ENCODE data around the gene FBXO15.
A peak's percentile ranks its signal among the peaks of the same experiment; 100 is the strongest.

FBXO15 gene, protein sequence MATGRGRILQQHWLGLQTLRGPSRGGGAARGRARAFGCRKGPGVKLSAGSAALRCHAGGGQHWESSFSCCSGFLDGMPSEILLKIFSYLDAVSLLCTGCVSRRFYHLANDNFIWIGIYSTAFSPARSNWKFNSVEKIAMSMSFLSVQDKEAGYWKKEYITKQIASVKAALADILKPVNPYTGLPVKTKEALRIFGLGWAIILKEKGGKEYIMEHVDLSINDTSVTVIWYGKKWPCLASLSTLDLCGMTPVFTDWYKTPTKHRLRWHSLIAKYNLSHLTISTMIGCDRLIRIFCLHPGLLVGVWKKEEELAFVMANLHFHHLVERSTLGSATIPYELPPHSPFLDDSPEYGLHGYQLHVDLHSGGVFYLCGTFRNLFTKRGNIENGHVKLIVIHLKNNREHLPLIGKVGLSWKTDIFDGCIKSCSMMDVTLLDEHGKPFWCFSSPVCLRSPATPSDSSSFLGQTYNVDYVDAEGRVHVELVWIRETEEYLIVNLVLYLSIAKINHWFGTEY

DNA sequence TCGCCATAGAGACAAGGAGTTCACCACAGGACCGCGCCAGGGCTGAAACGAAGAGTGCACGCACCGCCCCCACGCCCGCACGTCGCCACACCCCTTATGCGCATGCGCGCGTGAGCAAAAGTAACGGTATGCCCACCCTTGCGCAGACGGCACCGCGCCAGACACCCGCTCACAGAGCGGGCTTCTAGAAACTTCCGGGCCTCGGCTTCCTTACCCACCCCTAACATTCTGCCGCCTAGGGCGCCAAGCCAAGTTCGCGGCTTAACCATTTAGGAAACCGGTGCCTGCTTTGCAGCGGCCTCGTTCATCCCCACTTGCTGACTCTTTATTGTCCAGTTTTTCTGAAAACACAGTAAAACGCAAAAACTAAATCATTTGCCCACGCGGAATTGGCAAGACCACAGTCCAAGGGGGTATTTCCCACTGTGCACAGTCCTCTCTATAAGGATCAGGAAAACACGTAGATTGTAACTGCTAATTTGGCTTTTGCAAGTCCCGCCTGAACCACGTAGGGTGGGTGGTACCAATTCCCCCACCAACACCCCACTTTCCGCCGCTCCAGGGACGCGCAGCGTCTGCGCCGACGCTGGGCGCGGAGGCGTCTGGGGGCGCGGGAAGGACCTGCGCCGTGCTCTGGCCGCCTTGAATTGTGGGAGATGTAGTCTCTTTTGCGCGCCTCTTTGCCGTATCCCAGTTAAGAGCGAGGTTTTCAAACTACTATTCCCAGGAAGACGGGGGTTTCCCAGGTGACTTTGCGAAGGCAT lies at the start of gene FBXO15, which contains the start of gene TIMM21:
Gene FBXO15, minus strand, starts transcription at position 56 of the 764 bp plus-strand sequence. Its CDS starts 49 bp downstream, at position 7.
Gene TIMM21, plus strand, starts transcription at position 745 of the 764 bp plus-strand sequence. CDS start 286 bp downstream, outside the sequence.
- peak; percentile 95 to 96 for DNase-seq

DNA sequence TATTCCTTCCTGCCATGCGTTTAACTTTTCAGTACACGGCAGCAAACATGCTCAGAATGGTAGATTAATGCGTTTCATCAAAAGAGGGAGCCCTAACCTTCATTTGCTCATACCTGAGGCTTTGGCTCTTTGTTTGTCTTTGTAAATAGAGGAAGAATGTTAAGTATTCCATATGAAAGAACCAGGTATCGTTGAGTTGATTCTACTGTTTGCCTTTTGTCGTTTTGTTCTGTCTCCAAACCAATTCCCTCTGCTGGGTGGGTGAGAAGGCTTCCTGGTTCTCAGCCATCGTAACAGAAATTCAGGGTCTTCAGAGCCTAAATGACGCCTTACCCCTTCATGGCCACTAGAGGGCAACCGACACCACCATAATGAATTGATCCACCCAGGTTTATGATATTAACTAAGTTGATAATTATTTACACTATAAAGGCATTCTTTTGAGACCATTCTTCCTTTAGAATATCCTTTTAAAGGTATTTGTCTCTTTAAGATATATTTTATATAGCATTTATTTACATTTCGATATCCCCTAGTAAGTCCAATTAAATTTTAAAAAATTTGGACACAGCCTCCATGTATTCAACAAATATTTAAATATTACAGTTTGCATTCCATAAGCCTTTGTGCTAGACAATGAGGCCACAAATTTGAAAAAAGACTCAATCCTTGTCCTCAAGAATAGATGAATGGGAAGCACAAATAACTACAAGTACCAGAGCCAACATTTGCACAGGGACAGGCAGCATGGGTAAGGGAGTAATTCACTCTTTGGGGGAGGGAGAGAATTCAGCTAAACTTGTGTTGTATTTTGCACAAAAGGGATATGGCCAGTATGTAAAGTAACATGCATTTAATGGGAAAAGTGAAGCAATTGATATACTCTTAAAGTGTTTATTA lies 48.8 kb upstream of the FBXO15 start:
- DNase-seq = peak; percentile 69 to 70

DNA sequence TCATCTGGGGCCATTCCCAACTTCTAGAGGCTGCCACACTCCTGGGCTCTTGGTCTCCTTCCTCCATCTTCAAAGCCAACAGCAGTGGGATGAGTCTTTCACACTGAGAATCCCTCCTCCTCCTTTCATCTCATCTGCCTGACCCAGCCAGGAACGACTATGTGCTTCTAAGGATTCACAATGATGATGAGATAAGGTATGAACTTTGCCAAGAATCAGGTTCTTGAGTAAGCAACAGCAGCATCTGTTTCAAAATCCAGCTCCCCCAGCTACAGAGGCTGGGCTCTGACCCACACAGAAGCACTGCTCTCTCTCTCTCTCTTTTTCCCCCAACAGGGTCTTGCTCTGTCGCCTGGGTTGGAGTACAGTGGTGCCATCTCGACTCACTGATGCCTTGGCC lies 47.1 kb upstream of the FBXO15 start:
- DNase-seq = no peak

DNA sequence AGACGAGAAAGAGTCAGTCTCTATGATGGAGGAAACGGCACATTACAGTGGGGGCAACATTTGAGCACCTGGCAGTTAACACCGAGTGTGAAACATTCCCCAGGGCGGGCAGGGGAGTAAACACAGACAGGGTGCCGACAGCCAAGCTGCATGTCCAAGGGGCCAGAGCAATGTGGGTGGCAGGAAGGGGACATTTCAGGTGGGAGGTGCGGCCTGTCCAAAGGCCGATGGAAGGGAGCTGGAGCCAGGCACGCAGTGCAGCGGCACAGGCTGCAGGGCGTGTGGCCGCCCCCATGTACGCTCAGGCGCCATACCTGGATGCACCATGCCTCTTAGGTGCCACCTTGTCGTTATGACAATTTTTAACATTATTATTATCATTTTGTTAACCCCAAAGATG lies 43.9 kb upstream of the FBXO15 start:
- no peak for DNase-seq

DNA sequence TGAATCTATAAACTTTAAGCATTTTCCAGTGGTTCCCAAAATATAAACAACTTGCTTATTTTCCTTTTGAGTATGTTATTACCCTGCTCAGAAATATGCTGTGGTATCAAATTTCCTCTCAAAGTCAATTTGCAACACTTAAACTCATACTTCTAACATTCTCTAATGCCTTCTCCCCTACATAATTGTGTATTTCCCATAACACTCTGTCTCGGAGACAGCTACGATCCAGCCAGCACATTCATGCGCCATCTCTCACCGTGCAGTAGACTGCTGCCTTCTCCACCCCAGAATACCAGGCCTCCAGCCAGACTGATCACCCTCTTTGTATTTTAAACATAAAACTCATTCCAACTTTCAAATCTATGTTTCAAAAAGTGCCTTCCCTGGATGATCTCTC lies 42.5 kb upstream of the FBXO15 start:
- DNase-seq = no peak

DNA sequence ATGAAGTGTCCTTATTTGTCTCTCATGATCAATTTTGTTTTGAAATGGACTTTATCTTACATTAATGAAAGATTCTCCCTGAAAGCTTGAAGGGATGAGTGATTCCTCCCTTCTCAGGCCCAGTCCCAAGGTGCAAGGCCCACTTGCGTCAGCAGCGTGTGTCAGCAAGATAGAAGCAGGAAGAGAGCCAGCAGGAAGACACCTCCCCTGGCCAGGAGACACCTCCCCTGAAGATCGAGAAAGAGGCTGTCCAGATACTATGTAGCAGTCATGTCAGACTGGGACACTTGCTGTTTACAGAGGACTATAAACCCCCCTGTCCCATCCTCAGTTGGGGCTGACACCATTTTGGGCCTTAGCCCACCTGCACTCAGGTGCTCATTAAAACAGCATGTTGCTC lies 39.0 kb upstream of the FBXO15 start:
- DNase-seq = no peak

DNA sequence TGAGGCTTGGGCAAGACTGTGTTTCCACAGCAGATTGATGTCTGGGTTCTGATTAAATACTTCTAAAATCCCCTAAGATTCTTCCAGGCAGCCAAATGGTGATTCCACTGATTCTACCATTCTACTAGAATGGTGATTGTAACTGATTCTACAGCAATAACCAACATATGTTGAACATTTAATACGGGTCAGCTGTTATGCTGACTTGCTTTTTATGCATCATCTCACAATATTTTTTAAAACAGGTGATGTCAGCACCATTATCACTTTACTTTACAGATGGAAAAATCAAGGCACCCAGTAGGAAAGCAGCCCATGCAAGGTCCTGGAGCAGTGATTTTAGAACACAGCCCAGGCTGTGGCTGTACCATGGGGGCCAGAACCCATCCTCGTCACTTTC lies 38.2 kb upstream of the FBXO15 start:
- DNase-seq = no peak

DNA sequence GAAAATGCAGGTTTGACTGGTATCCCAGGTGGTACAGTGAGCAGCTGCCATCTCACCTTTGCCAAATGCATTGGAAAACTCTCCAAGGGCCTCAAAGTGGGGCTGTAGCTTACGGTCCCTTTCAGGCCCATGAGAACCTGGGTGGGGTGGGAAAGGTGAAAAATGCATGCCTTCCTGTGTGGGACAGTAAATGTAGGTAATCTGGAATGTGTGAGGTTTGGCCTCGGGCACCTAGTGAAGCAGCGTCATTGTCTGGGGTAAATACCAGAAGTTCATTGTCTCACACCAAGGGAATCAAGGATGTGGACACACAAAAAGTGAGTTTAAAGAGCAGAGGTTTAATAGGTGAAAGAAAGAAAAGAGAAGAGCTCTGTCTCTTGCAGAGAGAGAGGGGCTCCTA lies 37.2 kb upstream of the FBXO15 start:
- DNase-seq = no peak

DNA sequence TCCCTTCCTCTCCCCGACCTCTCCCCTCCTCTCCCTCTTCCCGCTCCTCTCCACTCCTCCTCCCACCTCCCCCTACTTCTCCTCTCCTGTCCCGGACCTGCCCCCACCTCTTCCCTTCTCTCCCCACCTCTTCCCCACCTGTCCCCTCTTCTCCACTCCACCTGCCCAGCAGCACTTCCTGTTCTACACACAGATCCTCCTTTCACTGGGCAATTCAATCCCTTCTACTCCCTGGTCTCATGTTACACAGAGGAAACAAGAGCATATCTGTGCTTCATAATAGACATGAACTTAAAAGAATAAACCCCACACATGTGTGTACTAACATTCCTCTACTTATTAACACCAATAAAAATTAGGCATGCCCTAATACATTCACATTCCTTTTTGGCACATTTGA lies 35.5 kb upstream of the FBXO15 start:
- no peak for DNase-seq

DNA sequence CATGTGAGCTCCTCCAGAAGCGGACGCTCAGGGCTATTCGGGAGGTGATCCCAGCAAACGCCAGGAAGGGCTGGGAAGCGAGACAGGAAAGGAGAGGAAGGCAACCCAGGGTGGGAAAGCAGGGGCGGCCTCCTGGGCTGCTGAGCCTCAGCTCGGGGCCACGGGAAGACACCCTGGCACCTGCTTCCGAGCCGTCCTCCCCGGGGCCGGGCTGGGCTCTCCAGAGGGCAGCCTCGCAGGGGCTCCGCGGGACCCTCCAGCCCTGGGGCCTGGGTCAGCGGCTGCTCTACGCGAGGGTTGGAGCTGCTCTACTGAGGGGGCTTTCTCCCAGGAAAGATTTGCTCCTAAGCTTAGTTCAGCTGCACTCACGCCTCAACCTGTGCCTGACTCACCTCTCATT lies 34.7 kb upstream of the FBXO15 start:
- DNase-seq = no peak

DNA sequence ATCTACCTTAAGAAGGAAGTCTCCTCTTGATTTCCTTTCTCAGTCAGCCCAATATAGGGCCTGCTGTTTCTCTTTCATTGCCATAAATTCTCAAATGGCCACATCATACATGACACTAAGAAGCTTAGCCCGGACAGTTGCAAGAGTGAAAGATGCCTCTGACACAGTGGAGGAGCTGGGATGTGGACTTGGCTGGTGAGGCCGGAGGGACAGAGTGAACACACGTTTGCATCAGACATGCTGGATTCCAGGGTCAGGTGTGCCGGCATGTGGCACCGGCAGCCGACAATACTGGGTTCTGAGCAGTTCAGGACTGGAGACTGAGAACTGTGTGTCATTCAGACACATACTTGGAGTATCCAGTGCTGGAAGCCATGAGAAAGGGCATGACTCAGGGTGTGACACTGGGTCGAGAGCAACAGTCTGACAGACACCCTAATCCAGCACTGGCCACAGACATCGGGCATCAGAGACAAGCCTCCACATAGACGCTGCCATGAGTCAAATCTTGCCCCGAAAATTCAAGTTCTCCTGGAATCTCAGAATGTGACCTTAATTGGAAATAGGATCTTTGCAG lies 32.1 kb upstream of the FBXO15 start:
- no peak for DNase-seq

DNA sequence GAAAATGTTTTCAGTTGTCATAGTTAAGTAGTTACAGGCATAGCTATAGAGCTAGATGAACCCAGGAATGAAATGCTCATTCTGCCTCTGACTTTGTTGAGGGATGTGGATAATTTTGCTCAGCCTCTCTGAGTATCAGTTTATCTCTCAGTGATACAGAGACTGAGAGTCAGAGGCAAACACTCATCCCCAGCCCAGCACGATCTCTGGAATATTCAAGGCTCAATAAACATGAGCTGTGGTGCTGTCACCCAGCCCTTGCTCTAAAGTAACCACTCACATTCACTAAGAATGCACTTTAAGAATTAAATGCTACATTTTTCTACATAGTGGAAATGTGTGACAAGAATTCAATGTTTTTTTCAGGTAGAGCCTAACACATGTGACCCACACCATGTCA lies 31.2 kb upstream of the FBXO15 start:
- no peak for DNase-seq

DNA sequence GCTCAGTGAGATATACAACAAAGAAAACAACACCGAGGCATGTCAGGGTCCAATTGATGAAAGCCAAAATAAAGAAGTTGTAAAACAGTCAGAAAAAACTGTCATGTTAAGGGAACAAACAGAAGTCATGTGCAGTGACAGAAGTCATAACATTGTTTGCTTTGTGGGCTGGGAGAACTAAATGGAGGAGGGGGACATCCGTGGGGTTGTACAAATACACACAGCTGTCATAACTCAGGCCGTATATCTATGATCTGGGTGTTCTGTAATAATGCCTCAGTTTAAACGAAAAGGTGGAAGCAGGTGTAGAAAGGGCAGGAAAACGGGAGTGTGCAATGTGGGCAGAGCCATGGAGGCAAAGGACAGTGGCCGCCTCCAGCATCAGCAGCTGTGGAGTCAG lies 28.0 kb upstream of the FBXO15 start:
- DNase-seq = no peak

DNA sequence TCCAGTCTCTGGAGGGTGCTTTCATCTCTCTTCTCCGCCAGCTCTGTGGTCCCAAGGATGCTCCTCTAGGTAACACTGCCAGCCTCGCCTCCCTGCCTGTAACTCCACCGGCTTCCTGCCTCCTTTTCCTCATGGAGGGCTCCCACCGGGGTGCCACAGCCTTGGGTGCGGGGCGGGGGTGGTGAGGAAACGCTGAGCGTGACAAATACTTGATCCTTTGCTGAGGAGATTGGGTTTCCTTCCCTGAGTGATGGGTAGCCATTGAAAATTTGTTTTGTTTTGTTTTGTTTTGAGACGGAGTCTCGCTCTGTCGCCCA lies 25.8 kb upstream of the FBXO15 start:
- no peak for DNase-seq

DNA sequence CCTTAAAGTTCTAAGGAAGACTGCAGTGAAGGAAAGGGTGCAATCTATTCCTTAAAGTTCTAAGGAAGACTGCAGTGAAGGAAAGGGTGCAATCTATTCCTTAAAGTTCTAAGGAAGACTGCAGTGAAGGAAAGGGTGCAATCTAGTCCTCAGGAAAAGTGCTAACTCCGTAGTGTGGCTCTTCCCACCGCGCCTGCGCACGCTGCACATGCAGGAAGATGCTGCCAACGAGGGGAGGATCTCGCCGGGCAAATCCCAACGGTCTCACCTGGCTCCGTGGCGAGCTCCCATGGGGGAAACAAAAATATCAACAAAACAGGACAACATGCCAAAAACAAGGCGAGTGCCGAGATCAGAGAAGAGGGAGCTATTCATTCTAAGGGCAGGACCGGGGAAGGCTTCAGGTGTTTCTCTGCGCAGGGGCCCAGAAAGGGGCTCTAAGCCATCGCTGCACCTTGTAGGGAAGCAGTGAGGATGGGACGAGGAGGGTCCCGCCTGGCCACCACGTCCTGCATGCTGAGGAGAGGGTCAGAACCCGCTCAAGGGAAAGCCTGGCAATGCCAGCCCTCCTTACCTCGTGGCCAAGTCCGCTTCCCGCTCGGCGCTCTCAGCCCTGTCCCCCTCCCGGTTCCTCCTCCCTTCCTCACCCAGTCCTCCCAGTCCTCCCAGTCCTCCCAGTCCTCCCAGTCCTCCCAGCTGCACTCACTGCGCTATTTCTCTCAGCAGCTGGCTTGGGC lies 25.2 kb upstream of the FBXO15 start:
- no peak for DNase-seq

DNA sequence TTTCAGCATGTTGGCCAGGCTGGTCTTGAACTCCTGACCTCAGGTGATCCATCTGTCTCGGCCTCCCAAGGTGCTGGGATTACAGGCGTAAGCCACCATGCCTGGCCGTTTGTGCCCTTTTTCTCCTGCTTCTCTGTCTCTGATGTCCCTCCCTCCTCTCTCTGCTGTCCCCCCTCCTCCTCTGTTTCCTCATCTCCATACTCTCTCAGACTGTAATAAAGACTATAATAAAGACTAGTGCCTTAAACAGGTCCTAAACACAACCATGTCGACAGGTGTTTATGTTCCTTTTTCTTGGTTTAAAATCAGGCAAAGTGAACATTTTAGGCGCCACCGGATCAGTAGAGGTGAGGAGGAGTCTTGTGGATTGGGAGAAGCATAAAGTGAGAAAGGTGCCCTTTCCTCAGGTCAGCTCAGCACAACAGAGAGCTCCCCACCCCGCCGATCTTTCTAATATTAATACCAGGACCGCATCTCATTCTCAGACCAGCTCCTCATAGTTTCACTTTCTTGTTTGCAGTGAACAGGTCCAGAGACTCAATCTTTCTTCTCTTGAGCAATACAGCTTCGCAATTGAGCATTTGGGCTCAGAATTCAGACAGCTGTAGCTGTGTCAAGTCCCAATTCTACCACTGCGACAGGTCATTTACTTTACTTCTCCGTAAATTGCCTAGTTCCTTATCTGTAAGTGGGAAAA lies 24.4 kb upstream of the FBXO15 start:
- DNase-seq = no peak

DNA sequence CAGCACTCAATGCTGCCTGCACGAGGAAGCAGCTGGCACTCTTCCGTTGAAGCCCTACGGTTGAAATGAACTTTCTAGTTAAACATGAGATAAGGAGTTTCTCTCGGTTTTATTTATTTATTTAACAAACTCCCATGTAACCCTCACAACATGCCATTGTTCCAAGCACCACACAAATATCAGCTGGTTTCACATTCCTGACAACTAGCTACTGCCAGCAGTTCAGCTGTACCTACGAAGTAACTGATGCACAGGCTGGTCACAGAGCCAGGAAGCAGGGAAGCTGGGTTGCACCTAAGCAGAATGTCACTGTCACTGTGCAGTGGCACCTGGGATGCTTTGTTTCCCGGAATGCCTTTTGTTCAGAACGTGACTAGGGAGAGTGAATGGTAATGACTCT lies 18.8 kb upstream of the FBXO15 start:
- DNase-seq = no peak

DNA sequence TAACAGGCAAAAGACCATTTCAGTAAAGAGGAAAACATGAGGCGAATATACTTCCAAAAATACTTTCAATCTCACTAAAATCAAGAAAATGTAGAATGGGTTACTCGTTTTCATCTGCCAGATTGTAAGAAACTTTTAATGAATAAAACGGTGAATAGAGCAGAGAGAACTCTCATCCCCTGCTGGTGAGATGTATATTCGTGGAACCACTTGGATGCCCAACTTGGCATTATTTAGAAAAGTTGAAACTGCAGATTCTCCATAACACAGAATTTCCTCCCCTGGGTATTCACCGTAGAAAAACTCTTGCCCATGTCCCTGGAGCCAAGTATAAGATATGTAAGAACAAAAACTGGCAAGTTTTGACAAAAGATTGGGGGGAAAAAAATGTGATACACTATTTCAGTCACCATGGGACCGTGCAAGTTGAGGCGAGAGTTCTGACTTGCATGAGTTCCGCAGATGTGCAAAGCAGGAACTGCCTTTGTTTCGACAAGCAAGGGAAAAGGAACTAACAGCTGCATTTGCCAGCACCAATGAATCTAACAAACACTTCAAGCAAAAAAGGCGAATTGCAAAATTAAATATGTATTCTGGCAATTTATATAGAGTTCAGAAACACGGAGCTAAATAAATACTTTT lies 15.5 kb upstream of the FBXO15 start:
- DNase-seq = no peak

DNA sequence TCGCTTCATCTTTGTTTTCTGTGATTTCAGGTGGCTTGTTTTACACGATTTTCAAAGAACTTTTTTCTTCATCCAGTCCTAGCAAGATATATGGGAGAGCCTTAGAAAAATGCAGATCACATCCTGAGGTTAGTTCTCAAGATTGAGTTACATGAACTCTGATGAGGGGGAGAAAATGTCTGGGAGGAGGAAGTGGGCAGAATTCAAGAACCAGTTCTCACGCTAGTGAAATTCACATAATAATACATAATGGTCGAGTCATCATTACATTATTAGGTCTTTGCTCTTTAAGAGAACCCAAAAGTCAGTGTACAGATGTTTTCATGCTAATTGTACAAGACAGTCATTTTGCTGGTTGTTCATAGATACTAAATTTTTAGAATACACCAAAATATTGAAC lies 7.6 kb upstream of the FBXO15 start:
- DNase-seq = no peak

DNA sequence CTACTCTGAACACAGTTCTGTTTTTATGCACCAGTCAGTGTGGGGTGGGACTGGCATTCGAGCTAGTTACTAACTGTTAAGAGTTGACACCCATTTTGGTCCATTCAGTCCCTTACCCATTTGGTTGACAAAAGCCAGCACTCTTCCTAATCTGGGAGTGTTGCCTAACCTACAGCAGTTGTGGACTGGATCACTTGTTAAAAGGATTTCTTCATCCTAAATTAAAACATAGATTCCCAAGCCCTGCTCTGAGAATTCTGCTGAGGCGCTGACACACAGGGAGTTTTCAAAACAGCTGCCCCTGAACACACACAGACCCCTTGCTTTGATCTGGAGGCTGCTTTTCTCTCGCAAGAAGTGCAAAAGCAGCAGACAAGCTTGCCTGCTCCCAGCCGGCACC lies 7.1 kb upstream of the FBXO15 start:
- DNase-seq = no peak

DNA sequence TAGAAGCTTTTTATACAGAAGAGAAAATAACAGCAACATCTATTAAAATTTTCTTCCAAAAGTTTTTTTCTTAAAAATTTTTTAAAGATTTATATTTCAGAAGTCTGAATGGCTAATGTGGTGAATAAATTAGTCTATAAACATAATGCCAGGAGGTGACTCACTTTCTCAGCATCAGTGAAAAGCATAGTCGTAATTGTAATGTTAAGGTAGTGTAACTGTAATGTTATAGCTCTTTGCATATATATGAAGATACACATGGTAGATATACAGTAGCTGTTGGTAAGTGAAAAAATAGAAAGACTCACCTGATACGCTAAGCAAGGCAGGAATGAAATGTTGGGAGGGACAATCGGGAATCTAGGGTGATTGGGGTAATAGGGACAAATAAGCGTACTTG lies 6.2 kb upstream of the FBXO15 start:
- DNase-seq = no peak
